Hematopoietic multipotent progenitor cell (in vitro differentiated cells): ENCODE data around the gene ARHGEF4. TPM values are rescaled to one million over a fixed set of nuclear protein-coding genes. Genes with fewer than 3 reads are reported as not detected.

ENCODE experiments used
- DNase-seq, 3 donors: peaks; one replicate each; pipeline ENCODE4 v3.0.0-alpha.2; 2011 to 2015; ENCODE audit warnings: low read depth in 2 of 3, low spot score in 2 of 3
- total RNA-seq: library from RNA; depleted of rRNA; stranded (reverse); fragments of >200 nt; gene quantifications from one replicate; pipeline ENCODE4 v1.2.3, GENCODE V29; 2012

ARHGEF4 gene
- total RNA-seq, 1 donor: under 0.01 TPM

DNA sequence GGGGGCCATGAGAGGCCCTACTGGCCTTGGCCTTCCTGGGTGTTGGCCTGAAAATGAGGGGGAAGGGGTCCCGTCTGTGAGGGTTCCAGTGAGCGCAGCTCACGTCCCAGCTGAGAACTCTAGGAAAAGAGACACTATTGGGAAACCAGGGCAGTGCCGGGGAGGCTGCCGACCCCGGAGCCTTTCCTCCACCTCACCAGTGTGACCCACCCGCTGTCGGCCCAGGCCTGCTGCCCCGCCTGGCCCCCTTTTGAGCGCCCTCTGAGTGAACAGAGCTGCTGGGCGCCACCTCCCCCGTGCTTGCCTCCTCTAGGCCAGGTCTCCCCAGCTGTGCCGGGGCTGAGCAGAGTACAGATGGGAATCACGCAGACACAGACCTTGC lies 17.5 kb upstream of the ARHGEF4 start:
- no peak for DNase-seq

GRCh38 chr2:130819608-130820278 lies 17.0 kb upstream of the ARHGEF4 start:
- no peak for DNase-seq

GRCh38 chr2:130820279-130820861 lies 16.3 kb upstream of the ARHGEF4 start:
- no peak for DNase-seq

DNA sequence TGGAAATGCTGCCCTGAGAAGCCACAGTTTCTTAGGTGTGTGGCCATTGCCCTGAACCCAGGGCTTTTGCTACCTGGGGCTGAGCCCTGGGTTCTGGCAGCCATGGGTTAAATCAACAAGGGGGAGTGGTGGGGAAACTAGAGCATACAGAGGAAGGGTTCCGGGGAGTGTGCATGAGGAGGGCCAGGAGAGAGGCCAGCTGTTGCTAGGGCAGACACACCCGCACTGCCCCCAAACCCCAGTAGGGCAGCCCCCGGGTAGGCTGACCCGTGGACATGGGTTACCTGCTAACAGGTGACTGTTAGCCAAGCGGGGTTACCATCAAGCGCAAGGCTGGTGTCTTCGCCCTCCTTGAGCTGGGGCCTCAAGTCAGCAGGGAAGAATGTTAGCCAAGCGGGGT lies 14.8 kb upstream of the ARHGEF4 start:
- no peak for DNase-seq

GRCh38 chr2:130822766-130823165 lies 13.9 kb upstream of the ARHGEF4 start:
- no peak for DNase-seq

DNA sequence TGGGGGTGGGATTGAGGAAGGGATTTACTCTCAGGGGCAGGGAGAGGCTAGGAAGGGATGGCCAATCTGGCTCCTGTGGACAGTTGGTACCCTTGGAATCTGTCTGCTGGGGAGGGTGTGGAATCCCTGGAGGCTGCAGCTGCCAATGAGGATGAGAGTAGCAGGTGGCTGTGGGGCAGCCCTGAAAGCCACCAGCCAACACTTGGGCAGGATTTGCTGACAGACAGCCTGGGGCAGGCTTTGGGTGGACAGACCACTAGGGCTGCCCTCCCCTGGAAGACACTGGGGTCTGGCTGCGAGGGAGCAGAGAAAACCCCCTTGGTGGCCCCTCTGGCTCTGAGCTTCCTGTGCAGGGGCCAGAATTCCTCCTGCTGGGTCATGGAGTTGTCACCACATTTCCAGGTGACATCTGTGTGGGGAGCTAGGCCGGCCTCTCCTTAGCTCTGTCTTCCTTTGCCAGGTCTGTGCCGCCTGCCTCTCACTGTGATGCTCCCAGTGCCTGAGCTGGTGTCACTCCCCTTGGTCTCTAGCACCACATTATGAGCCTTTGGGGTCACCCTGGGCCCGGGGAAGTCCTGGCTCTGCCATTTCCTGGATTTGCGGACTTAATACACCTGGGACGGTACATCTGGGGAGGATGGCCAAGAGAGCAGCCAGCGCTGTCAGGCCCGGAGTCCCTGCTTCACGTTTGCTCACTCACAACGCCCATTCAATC lies 13.4 kb upstream of the ARHGEF4 start:
- DNase-seq: no peak

DNA sequence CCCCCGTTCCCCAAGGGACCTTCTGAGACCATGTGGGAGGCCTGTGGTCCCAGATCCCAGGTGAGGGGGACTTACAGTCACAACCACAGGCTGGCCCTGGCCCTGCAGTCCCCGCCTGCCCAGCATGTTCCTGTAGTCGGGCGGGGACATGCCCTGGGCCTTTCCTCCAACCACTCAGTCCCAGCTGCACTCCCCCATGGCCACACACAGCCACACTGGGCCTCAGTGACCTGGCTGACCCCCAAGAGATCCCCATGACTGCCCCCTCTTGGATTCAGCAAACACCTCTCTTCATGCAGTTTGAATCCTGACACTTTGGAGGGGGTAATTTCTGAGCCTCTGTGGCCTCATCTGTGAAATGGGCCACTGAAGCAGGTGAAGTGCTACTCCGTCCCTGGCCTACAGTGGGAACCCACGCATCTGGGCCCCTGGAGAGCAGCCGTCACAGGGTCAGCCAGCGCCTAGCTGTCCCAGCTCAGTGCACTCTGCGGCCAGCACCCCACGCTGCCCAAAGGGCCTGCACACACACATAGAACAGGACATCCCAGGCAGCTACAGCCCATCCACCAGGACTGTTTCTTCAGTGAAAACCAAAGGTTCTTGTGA lies 12.7 kb upstream of the ARHGEF4 start:
- DNase-seq: no peak

- peak; percentile 44 to 89 (median 81) for DNase-seq
Observed at GRCh38 chr2:130824492-130825061, 12.1 kb upstream of the ARHGEF4 start.

GRCh38 chr2:130825231-130825965 lies 11.3 kb upstream of the ARHGEF4 start:
- no peak for DNase-seq

- no peak for DNase-seq
Observed at GRCh38 chr2:130825966-130826253, 10.8 kb upstream of the ARHGEF4 start.

GRCh38 chr2:130826419-130826818 lies 10.3 kb upstream of the ARHGEF4 start:
- DNase-seq: no peak

DNA sequence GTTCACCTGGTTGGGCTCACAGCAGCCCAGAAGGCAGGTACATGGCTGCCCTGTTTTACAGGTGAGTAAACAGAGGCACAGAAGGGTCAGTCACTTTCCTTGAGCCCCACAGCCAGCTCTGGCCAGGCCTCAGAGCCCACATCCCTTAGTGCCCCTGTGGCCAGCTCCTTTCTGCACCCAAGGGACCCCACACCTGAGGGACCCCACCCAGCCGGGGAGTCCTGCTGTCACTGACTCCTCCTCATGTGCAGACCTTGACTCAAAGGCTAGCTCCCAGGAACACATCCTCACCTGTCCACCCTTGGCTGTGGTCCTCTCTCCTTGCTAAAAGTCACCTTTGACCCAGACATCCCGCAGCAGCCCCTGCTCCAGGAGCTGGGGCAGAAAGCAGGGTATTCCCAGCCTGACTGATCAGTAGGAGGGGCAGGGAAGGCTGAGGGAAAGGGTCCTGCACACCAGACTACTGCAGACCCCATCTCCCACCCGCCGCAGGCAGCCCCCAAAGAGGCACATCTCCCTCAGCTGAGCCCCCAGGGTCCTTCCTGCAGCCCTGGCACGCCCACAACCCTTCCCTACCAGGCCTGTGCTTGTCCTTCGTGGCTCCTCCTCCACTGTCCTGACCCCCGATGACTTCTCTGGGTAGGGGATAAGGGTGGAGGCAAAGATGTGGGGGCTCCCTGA lies 9.8 kb upstream of the ARHGEF4 start:
- no peak for DNase-seq

- no peak for DNase-seq
Observed at GRCh38 chr2:130827502-130828251, 9.0 kb upstream of the ARHGEF4 start.

- DNase-seq: no peak
Observed at GRCh38 chr2:130828461-130828860, 8.3 kb upstream of the ARHGEF4 start.

DNA sequence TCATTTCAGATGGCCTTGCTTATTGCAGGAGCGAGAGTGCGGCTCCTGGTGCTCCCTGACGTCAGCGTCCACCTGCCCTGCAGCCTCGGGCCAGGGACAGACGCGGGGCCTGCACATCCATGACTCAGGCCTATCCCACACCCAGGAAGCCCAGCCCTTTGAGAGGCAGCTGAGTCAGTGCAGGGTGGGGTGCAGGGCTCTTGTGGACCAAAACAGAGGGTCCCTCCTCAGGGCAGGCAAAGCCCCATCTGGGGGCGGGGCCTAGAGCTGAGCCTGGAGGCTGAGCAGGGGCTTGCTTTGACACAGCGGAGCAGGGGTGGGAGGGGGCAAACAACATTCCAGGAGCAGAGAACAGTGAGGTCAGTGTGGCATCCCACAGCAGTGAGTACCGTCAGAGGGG lies 7.7 kb upstream of the ARHGEF4 start:
- DNase-seq: no peak

DNA sequence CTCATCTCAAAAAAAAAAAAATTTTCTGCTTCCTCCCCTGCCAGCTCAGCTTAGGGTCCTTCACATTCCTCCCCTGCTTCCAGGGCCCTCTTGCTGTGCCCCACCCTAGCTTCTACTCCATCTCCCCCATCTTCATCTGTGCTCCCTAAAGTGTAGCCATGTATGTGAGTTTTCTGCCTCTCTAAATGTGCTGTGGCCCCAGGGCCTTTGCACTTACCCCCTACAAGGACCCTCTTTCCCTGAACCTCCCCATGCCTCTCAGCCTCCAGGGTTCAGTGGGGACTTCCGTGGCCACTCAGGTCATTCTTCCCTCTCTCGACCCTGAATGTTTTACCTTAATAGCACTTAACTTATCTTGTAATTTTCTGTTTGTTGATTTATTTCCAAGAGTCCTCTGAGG lies 6.2 kb upstream of the ARHGEF4 start:
- DNase-seq: no peak

DNA sequence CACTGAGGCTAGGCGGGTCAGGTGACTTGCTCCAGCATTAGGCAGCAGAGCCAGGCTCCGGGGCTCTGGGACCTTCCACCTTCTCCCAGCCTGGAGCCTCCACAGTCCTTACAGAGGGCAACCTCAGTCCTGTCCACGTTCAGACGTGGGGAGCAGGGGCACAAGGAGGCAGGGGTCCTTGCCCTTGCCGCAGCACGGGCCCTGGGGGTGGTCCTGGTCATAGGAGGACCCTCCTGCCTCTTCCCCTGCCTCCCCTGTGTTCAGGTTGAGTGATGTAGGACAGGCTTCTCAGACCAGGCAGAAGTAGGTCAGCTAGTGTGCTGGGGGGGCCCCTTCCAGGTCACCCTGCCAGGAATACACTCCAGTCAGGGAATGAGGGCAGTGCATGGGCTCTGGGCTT lies 5.4 kb upstream of the ARHGEF4 start:
- no peak for DNase-seq

DNA sequence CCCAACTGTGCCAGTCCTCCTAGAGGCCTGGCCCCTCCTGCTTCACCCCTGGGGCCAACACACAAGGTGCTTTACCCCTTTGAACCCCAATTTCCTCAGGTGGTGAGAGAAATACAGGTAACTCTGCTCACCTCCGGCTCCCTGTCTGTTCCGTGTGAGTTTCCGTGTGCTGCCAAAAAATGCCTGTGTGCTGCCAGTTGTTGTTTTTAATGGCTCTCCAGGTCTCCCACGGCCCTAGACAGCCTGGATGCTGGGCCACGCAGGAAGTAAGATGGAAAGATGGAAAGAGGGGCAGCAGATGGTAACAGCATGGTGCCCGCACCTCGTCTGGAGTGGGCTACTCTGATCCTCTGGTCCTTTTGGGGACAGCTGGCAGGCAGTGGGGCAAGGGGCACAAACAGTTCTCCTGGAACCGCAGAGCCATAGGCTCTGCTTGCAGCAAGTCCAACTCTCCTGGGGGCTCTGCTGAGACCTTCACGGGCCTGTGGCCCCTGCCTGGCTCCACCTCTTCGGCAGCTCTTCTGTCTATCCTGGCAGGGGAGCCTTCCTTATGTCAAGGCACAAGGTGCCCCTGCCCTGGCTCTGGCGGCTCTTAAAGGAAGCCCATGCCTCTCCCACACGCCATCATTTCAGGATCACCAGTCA lies 4.3 kb upstream of the ARHGEF4 start:
- no peak for DNase-seq
